Glutamatergic neuron (in vitro differentiated cells): ENCODE results near the gene OSBPL1A. TPM values are rescaled to one million over a fixed set of nuclear protein-coding genes. Genes with fewer than 3 reads are reported as not detected.

Source experiments
- DNase-seq: peaks from one replicate; pipeline ENCODE4 v3.0.0; 2022
- H3K27ac Mint-ChIP-seq: one replicate; pipeline ENCODE4 v1.8.0; 2020; ENCODE audit warnings: mild to moderate bottlenecking, mixed read lengths, inconsistent platforms; ENCODE audit not compliant: unreplicated experiment
- H3K27me3 Mint-ChIP-seq: one replicate; pipeline ENCODE4 v1.8.0; 2020; ENCODE audit warnings: mild to moderate bottlenecking, moderate library complexity, mixed read lengths, inconsistent platforms; ENCODE audit not compliant: unreplicated experiment
- H3K36me3 Mint-ChIP-seq: one replicate; pipeline ENCODE4 v1.8.0; 2020; ENCODE audit warnings: mild to moderate bottlenecking, mixed read lengths, inconsistent platforms; ENCODE audit not compliant: unreplicated experiment
- H3K4me1 Mint-ChIP-seq: one replicate; pipeline ENCODE4 v1.8.0; 2020; ENCODE audit warnings: mild to moderate bottlenecking, low read depth, mixed read lengths, inconsistent platforms; ENCODE audit not compliant: unreplicated experiment
- H3K4me3 Mint-ChIP-seq: one replicate; pipeline ENCODE4 v1.8.0; 2020; ENCODE audit warnings: mild to moderate bottlenecking, mixed read lengths, inconsistent platforms; ENCODE audit not compliant: unreplicated experiment
- H3K9me3 Mint-ChIP-seq: one replicate; pipeline ENCODE4 v1.8.0; 2020; ENCODE audit warnings: mild to moderate bottlenecking, moderate library complexity, mixed read lengths, inconsistent platforms; ENCODE audit not compliant: unreplicated experiment
- total RNA-seq: library from RNA; stranded (reverse); fragmentation: NEBNext Ultra II Directional; extraction: Animal tissue kit (Norgen Biotek cat#: 25700); gene quantifications from one replicate; pipeline ENCODE4 v1.2.1, GENCODE V29; 2021; ENCODE audit not compliant: unreplicated experiment
- TF ChIP-seq, protein P1 (sequence below): fragments of 200-600 bp; sonication (generic); IDR thresholded peaks from one replicate; pipeline ENCODE4 v1.5.0; 2021; ENCODE audit not compliant: partially characterized antibody, unreplicated experiment

The OSBPL1A gene
- total RNA-seq, 1 donor from 2014 or later, result 27.5 TPM

DNA sequence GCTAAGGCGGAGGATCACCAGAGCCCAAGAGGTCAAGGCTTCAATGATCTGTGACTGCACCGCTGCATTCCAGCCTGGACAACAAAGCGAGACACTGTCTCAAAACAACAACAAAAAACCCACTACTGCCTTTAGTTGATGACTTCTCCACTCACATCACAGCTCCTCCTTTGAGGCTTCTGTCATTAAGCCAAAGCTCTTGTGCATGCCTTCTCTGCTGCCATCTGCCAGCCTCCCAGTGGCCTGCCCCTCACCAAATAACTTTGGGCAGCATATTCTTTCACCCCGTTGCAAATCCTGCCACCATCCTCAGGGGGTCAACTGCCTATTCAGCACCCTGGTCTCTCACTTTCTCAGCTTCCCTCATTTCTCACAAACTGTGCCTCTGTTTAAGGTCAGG is 27.5 kb downstream of the OSBPL1A start:
- TF ChIP-seq, protein P1, sequence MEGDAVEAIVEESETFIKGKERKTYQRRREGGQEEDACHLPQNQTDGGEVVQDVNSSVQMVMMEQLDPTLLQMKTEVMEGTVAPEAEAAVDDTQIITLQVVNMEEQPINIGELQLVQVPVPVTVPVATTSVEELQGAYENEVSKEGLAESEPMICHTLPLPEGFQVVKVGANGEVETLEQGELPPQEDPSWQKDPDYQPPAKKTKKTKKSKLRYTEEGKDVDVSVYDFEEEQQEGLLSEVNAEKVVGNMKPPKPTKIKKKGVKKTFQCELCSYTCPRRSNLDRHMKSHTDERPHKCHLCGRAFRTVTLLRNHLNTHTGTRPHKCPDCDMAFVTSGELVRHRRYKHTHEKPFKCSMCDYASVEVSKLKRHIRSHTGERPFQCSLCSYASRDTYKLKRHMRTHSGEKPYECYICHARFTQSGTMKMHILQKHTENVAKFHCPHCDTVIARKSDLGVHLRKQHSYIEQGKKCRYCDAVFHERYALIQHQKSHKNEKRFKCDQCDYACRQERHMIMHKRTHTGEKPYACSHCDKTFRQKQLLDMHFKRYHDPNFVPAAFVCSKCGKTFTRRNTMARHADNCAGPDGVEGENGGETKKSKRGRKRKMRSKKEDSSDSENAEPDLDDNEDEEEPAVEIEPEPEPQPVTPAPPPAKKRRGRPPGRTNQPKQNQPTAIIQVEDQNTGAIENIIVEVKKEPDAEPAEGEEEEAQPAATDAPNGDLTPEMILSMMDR, result no peak
- peaks cover 4% of the 10 kb centered on the region for H3K36me3 Mint-ChIP-seq
- H3K27ac Mint-ChIP-seq, result no peak overlapping the region
- no peak overlapping the region for H3K4me3 Mint-ChIP-seq
- no peak for DNase-seq
- no peaks in the 10 kb centered on the region for H3K27me3 Mint-ChIP-seq
- peaks cover 4% of the 10 kb centered on the region for H3K4me1 Mint-ChIP-seq
- no peaks in the 10 kb centered on the region for H3K9me3 Mint-ChIP-seq

DNA sequence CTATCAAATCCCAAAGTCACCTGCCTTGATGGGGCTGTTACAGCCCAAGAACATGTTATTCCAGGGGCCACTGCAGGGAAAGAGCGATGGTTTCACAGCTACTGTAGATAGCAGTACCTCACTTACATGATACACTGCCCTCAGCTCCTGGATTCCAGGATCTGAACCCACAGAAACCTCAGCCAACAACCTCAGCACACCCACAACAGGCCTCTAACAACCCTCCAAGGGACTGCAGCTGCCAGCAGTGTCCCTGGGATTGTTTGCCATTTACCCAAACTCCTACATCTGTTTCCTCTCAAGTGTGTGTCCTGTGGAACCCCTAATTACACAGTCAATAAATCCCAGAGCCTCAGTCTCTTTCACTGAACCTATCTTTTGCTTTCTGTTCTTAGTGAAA is 28.2 kb downstream of the OSBPL1A start:
- Mint-ChIP-seq H3K27ac (no peak overlapping the region), H3K4me3 (no peak overlapping the region), H3K4me1 (peaks cover 4% of the 10 kb centered on the region), H3K36me3 (peaks cover under 1% of the 10 kb centered on the region), H3K27me3 (no peaks in the 10 kb centered on the region), H3K9me3 (no peaks in the 10 kb centered on the region)
- no peak for DNase-seq
- TF ChIP-seq, protein P1, result no peak

DNA sequence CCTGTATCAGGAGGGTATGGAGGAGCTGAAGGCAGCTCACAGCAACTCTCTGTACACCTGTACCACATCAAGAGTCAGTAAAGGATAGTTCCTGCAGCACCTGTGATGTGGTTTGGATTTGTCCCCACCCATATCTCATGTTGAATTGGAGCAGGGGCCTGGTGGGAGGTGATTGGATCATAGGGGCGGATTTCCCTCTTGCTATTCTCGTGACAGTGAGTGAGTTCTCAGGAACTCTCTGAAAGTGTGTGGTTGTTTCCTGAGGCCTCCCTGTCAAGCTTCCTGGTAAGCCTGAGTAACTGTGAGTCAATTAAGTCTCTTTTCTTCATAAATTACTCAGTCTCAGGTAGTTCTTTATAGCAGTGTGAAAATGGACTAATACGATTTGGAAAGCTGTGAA is 28.9 kb downstream of the OSBPL1A start:
- Mint-ChIP-seq H3K27ac (no peak overlapping the region), H3K9me3 (no peaks in the 10 kb centered on the region), H3K36me3 (no peaks in the 10 kb centered on the region), H3K27me3 (no peaks in the 10 kb centered on the region), H3K4me3 (no peak overlapping the region), H3K4me1 (peaks cover 4% of the 10 kb centered on the region)
- TF ChIP-seq, protein P1, result no peak
- no peak for DNase-seq

DNA sequence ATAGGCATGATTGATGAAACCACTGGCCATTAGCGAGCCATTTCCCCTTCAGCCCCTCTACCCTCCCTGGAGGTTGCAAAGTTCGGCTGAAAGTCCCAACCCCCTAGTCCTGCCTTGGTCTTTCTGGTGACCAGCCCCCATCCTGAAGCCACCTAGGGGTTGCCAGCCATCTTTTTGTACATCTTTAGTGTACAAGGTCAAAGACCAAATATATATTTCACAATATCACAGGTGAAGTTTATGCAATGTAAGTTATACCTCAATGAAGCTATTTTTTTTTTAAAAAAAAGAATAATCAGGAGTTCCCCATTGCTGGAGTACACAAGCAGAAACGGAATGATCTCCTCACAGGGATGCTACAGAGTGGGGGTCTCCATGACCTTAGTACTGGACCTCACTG is 31.3 kb downstream of the OSBPL1A start:
- Mint-ChIP-seq H3K4me3 (no peak overlapping the region), H3K36me3 (no peaks in the 10 kb centered on the region), H3K4me1 (peaks cover 4% of the 10 kb centered on the region), H3K27ac (no peak overlapping the region), H3K27me3 (no peaks in the 10 kb centered on the region), H3K9me3 (no peaks in the 10 kb centered on the region)
- no peak for DNase-seq
- TF ChIP-seq, protein P1, result no peak

DNA sequence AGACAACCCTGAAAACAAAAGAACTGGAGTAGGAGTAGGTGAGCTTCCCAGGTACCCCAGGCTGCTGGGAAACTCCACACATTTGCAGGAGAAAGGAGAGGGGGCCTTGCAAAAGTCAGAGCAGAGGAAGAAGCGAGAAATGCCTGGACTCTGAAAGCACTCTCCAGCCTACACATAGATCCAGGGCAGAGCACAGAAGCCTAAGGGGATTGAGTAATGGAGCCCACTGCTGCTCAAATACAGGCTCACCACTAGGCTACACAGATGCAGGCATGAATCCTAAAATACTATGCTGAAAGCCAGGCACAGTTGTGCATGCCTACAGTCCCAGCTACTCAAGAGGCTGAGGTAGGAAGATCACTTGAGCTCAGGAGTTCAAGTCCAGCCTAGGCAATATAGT is 33.4 kb downstream of the OSBPL1A start:
- Mint-ChIP-seq H3K4me3 (no peak overlapping the region), H3K27me3 (no peaks in the 10 kb centered on the region), H3K4me1 (no peaks in the 10 kb centered on the region), H3K36me3 (no peaks in the 10 kb centered on the region), H3K27ac (no peak overlapping the region), H3K9me3 (no peaks in the 10 kb centered on the region)
- no peak for DNase-seq
- TF ChIP-seq, protein P1, result no peak
